GM18519 (cell line): ENCODE data around the gene LMNTD2.

Source experiments
- ATAC-seq: cut with Tn5 transposase; IDR thresholded peaks from one replicate; pipeline ENCODE4 v1.9.1; 2021; ENCODE audit warnings: mild to moderate bottlenecking, moderate library complexity; ENCODE audit not compliant: unreplicated experiment, low FRiP score

Gene LMNTD2

GRCh38 chr11:554428-555226 is 5.9 kb downstream of the LMNTD2 start:
- no peak for ATAC-seq

GRCh38 chr11:553988-554340 is 6.6 kb downstream of the LMNTD2 start:
- ATAC-seq = no peak

- ATAC-seq = no peak
Measured at GRCh38 chr11:553083-553987, 7.2 kb downstream of the LMNTD2 start.

GRCh38 chr11:551596-551995 is 8.9 kb downstream of the LMNTD2 start:
- no peak for ATAC-seq

- ATAC-seq = no peak
Measured at GRCh38 chr11:551131-551530, 9.4 kb downstream of the LMNTD2 start.

GRCh38 chr11:550746-551085 is 9.8 kb downstream of the LMNTD2 start:
- no peak for ATAC-seq

- no peak for ATAC-seq
Measured at GRCh38 chr11:550021-550745, 10.4 kb downstream of the LMNTD2 start.

- ATAC-seq = no peak
Measured at GRCh38 chr11:548700-549603, 11.6 kb downstream of the LMNTD2 start.

GRCh38 chr11:545171-545570 is 15.4 kb downstream of the LMNTD2 start:
- no peak for ATAC-seq

GRCh38 chr11:544817-545166 is 15.7 kb downstream of the LMNTD2 start:
- no peak for ATAC-seq

- no peak for ATAC-seq
Measured at GRCh38 chr11:541433-541885, 19.1 kb downstream of the LMNTD2 start.

- ATAC-seq = no peak
Measured at GRCh38 chr11:540583-541432, 19.7 kb downstream of the LMNTD2 start.

GRCh38 chr11:539971-540481 is 20.5 kb downstream of the LMNTD2 start:
- ATAC-seq = no peak

- ATAC-seq = no peak
Measured at GRCh38 chr11:538431-539051, 22.0 kb downstream of the LMNTD2 start.

GRCh38 chr11:537622-538430 is 22.7 kb downstream of the LMNTD2 start:
- no peak for ATAC-seq

GRCh38 chr11:536841-537621 is 23.5 kb downstream of the LMNTD2 start, which contains the start of gene LRRC56:
Gene LRRC56, plus strand, starts transcription at chr11:537527. Its CDS starts 3,158 bp downstream, at chr11:540685.
- peak; percentile 35 for ATAC-seq
